Measurements from ENCODE around the gene TNS1. TPM values are rescaled to one million over a fixed set of nuclear protein-coding genes. Genes with fewer than 3 reads are reported as not detected.

Gene TNS1
- total RNA-seq, 1 donor from 2014 or later, result 227 TPM

DNA sequence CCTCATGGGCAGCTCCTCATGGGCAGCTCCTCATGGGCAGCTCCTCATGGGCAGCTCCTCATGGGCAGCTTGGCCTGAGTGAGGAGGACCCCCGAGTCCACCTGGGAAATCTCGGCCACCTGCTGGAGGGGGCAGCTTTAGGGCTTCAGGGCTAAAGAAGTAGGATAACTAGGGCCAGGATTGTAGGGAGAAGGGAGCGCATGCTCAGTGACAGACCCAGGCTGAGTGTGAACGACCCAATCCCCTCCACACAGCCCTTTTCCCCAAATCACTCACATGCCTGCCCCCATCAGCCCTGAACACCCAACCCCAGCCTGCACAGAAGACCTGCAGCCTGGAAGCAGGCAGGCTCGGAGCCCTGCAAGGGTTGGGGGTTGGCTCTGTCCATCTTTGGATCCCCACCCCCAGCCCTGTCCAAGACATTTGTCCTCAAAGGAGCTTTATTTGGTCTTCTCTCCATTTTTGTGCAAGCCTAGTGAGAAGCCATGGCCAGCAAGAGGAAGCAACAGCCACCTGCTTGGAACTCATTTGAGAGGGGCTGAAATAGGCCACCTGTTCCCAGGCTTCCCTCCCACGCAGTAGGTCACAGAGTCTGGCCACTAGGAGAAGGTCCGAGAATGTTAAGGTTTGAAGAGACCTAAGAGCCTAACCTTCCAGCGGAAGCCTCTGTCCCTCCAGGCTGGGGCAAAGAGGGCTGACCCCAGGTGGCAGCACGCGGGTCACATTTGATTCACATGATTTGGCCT is 249.9 kb downstream of the TNS1 start:
- DNase-seq (ENCODE audit: low spot score), result no peak
- Mint-ChIP-seq H3K4me1 (ENCODE audit: low read depth) (peaks cover 51% of the 10 kb centered on the region), H3K4me3 (ENCODE audit: unreplicated experiment) (no peak overlapping the region), H3K36me3 (ENCODE audit: low read depth) (peaks cover 7% of the 10 kb centered on the region), H3K9me3 (ENCODE audit: low read depth) (no peaks in the 10 kb centered on the region), H3K27ac (ENCODE audit: unreplicated experiment) (peak overlapping the region; percentile 60), H3K27me3 (ENCODE audit: low read depth) (no peaks in the 10 kb centered on the region)
- TF ChIP-seq, protein P1, sequence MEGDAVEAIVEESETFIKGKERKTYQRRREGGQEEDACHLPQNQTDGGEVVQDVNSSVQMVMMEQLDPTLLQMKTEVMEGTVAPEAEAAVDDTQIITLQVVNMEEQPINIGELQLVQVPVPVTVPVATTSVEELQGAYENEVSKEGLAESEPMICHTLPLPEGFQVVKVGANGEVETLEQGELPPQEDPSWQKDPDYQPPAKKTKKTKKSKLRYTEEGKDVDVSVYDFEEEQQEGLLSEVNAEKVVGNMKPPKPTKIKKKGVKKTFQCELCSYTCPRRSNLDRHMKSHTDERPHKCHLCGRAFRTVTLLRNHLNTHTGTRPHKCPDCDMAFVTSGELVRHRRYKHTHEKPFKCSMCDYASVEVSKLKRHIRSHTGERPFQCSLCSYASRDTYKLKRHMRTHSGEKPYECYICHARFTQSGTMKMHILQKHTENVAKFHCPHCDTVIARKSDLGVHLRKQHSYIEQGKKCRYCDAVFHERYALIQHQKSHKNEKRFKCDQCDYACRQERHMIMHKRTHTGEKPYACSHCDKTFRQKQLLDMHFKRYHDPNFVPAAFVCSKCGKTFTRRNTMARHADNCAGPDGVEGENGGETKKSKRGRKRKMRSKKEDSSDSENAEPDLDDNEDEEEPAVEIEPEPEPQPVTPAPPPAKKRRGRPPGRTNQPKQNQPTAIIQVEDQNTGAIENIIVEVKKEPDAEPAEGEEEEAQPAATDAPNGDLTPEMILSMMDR (IDR thresholded peaks at IDR 0.05), result no peak

DNA sequence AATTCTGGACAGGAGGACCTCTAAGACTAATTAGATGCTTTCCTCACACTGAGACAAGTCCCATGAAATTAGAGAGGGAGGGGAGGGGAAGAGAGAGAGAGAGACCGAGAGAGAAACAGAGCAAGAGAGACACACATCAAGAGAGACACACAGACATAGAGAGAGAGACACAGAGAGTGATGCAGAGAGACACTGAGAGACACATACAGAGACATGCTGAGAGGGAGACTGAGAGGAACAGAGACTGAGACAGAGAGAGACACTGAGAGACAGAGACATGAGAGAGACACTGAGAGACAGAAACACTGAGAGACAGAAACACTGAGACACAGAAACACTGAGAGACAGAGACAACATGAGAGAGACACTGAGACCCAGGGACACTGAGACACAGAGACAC is 250.8 kb downstream of the TNS1 start:
- no peak for DNase-seq (ENCODE audit: low spot score)
- H3K36me3 Mint-ChIP-seq (ENCODE audit: low read depth), result peaks cover 7% of the 10 kb centered on the region
- TF ChIP-seq, protein P1 (IDR thresholded peaks at IDR 0.05), result no peak
- H3K27ac Mint-ChIP-seq (ENCODE audit: unreplicated experiment), result peak overlapping the region; percentile 1
- peaks cover 61% of the 10 kb centered on the region for H3K4me1 Mint-ChIP-seq (ENCODE audit: low read depth)
- H3K27me3 Mint-ChIP-seq (ENCODE audit: low read depth), result no peaks in the 10 kb centered on the region
- no peak overlapping the region for H3K4me3 Mint-ChIP-seq (ENCODE audit: unreplicated experiment)
- H3K9me3 Mint-ChIP-seq (ENCODE audit: low read depth), result no peaks in the 10 kb centered on the region

DNA sequence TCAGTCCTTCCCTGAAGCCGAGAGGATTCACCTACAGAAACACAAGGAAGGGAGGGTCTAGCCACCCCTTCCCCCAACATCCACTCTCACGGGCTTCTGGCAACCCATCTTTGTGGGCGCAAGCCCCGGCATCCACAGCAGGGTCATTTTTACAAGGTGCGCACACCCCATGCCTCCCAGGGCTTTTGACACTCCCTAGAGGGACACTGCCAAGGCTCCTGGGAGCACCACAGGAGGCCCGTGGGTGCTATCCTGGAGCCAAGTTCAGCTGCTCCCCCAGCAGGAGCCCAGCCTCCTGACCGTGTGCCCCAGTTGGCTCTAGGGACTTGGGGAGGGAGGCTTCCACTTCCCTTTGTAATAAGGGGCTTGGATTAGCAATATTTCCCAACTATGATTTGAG is 251.6 kb downstream of the TNS1 start:
- H3K4me1 Mint-ChIP-seq (ENCODE audit: low read depth), result peaks cover 61% of the 10 kb centered on the region
- H3K27ac Mint-ChIP-seq (ENCODE audit: unreplicated experiment), result no peak overlapping the region
- DNase-seq (ENCODE audit: low spot score), result no peak
- no peaks in the 10 kb centered on the region for H3K9me3 Mint-ChIP-seq (ENCODE audit: low read depth)
- no peak overlapping the region for H3K4me3 Mint-ChIP-seq (ENCODE audit: unreplicated experiment)
- no peaks in the 10 kb centered on the region for H3K27me3 Mint-ChIP-seq (ENCODE audit: low read depth)
- H3K36me3 Mint-ChIP-seq (ENCODE audit: low read depth), result peaks cover 9% of the 10 kb centered on the region
- TF ChIP-seq, protein P1 (IDR thresholded peaks at IDR 0.05), result no peak

Small RNA genes lying within 50 kb of the gene (microRNA-seq; reads per million reads assigned to microRNA genes)
- not detected for gene MIR6809 (ENCODE audit: borderline number of aligned reads)

Other genes with a start within 250 kb of the TNS1 start
- gene RUFY4, start 66.3 kb upstream of the TNS1 start, total RNA-seq, result not detected in 3 replicates
- not detected in 3 replicates for gene CXCR2, start 123.0 kb upstream of the TNS1 start, total RNA-seq
- gene CXCR1, start 164.0 kb upstream of the TNS1 start, total RNA-seq, result not detected in 3 replicates
- gene ARPC2, start 214.2 kb upstream of the TNS1 start, total RNA-seq, result 292 to 424 TPM (median 417 TPM) in 3 replicates